RCC 7860 (cell line): ENCODE data around the gene SEC14L1.
"Not testable (repeated sequence)": the region's sequence is repeated elsewhere in the genome, so short reads cannot be mapped to it uniquely, and the experiment has no call there.

Experiments
- DNase-seq: peaks from one replicate; pipeline ENCODE4 v3.0.0-alpha.2; 2015; ENCODE audit warnings: low spot score
- FAIRE-seq: peaks from 2 replicates; lab custom pipeline; 2012; peaks lifted over from hg19 to GRCh38; lab: Jason Lieb, UNC

Gene SEC14L1

DNA sequence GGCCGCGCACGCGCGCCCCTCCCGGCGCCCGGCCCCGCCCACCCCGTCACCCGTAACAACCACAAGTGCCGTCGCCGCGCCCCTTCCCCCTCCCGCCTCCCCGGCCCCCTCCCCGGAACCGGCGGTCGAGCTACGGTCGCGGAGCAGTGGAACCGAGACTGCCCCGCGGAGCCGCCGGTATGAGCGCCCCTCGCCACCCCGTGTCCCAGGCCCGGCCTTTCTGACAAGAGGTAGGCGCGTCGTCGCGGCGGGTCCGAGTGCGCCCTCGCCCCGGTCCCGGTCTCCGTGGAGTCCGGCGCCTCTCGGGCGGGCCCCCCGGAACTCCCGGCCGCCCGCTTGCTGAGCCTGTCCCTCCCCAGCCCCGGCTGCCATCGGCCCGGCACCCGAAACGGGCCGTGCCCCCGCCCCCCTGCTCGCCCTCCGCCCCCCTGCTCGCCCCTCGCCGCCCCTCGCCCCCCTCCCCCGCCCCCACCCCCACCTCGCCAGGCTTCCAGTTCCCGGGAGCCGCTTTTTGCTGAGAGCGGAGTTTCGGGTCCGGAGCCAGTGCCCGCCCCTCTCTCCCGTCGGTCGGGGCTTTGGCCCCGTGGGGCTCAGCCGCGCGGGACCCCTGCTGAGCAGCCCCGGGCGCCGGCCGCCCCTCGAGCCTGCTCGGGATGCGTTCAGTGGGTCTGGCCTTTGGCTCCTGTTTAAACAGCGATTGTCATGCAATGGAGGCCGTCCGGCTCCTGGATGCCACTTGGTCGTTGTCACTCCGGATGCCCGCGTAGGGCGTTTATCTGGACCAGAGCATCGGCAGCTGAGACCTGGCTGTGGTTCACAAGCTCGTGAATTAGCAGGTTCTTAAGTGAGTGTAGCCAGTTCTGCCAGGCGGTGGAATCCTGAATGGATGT lies at the start of gene SEC14L1:
TSS of gene SEC14L1 (plus strand) at position 92 of the 890 bp plus-strand sequence. CDS start 2,628 bp downstream, outside the sequence.
- FAIRE-seq (no peak), DNase-seq (peak; percentile 48)

DNA sequence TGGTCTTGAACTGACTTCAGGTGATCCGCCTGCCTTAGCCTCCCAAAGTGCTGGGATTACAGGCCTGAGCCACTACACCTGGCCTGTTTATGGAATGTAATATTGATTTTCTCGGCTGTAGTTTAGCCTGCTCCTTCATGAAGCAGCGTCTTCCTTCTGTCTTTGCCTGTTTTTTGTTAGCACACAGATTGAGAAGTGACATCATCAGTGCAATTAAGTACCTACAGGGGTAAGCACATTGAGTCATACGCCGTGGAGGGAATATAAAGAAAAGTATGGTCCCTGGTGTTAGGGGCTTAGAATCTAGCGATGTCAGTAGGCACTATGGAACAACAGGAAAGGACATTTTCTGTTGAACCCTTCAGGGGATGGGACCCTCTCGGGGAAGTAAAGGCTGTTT lies 48.7 kb upstream of the SEC14L1 start:
- DNase-seq (no peak), FAIRE-seq (no peak)

DNA sequence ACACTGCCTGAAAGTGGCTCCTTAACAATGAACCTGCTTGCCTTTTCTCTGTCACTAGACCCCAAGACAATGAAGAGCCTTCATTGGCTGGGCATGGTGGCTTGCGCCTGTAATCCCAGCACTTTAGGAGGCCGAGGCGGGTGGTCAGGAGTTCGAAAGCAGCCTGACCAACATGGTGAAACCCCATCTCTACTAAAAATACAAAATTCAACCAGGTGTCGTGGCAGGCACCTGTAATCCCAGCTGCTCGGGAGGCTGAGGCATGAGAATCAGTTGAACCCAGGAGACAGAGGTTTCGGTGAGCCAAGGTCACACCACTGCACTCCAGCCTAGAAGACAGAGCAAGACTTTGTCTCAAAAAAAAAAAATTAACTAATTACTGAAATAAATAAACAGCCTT lies 45.3 kb upstream of the SEC14L1 start:
- no peak for FAIRE-seq
- DNase-seq = no peak

DNA sequence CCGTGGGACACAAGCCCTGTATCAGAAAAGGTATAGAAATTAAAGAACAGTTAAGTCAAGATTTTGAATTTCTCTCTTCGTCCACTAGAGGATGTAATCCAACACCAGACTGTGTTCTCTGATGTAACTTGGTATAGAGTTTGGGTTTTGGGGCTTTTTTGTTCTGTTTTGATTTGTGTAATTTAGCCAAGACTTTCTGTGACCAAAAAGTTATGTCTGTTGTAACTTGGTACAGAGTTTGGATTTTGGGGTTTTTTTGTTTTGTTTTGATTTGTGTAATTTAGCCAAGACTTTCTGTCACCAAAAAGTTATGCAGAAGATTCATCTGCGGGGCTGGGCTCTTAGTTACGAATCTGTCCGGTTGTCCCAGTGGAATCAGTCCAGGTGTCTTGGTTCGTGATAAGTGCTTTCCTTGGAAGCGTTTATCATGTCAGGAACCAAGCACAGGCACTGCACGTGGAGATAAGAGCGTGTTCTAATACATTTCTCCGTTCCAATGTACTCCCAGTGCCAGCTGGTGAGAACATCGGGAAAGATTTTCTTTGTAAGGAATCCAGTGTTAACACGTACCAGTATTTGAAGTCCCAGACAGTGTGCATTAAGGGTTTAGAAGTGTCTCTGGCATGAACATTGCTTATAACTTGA lies 44.1 kb upstream of the SEC14L1 start:
- FAIRE-seq = no peak
- DNase-seq = peak; percentile 29

DNA sequence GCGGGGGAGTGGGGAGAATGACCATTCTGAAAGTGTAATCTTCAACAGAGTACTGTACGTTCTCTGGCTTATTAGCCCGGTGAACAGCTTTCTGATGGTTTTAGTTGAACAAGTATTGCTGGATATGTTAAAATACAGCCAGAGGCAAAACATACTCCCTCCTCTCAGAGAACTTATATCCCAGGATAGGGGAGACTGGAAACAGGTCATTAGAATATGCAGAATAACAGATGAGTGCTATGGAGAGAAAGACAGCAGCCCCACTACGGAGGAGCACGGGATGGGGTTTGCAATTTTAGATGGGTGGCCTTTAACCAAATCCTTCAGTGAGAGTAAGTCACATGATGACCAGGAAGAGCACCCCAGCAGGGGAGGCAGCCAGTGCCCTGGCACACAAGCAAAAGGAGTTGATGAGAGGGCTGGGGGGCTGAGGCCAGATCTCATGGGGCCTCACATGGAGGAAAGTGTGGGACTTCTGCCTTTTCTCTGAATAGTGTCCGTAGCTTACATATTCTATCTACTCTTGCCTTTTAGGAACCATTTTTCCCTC lies 43.1 kb upstream of the SEC14L1 start:
- DNase-seq = no peak
- FAIRE-seq = no peak

DNA sequence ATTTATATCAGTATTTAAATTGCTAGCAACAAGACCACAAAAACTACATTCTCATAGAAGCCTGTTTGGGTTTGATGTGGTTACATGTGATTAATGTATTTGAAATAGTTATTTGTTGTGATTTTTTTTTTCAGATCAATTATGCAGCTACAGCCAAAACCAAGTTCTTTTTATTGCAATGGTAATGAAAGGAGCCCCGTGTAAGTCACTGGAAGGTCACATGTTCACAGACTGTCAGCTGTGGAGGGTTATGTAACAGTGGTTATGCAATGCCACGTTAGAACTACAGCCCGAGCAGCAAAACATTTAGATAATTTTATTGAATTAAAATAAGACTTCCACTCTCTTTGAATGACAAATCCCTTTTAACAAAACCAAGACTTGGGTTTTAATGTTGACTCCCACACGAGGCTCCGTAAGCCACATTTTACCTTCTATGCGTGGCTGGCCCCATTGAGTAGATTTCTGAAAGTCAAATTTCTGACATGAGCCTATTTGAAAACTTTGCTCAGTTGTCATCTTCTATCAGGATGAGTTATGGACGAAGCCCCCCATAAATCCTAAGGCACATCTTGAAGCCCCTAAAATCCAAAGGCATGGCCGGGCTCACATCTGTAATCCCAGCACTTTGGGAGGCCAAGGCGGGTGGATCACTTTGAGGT lies 41.8 kb upstream of the SEC14L1 start:
- DNase-seq (no peak), FAIRE-seq (no peak)

DNA sequence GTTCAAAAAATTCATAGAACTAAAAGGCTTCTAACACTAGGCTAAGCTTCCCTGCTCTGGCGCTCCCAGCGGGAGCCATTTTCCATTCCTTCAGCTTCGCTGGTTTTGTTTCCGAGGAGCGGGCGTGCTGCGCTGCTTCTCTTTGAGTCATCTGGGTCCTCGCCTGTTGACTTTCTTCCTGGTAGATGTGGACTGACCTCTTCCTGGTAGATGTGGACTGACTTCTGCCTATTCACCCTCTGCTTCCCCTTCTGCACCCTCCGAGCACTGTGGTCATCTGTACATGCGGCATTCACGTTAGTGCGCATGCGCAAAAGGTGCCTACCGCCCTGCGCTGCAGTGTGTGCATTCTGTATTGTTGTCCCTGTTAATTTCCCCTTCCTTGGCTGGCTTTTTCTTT lies 40.8 kb upstream of the SEC14L1 start:
- FAIRE-seq (no peak), DNase-seq (no peak)

DNA sequence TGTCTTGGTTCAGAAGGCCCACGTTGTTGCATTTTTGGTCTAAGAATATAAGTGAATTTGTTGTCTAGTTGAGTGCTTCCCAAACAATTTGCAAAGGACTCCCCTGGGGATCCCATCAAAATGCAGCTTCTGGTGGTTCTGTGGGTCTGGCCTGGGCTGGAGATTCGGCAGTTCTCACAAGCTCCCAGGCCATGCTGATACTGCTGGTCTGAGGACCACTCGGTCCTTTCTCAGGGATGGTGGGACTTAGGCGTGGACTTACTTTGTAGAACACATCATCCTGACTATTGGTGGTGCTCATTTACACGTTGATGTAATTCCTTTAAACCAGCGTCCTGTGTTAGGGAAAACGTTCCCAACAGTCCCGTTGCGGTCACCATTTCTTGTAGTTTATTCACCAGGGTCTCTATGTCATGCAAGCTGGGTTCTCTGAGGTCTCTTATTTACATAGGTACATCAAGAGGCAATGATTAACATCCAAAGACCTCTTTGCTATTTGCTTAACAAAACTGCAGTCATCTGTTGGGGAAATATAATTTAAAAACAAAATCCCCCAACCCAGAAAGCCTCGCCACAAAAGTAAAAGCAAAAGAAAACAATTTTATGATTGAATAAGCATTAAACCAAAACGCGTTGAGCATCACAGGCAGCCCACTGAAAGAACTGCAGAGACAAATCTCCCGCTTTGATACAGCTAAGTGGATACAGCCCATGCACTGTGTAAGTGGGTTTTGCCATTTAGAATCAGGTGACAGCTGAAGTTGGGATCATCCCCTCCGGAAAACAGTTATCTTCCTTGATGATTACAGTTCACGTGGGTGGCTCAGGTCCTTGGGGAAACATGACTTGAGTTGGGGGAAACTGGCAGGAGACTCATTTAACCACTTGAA lies 39.0 kb upstream of the SEC14L1 start:
- DNase-seq (peak; percentile 80), FAIRE-seq (peak; percentile 71)

DNA sequence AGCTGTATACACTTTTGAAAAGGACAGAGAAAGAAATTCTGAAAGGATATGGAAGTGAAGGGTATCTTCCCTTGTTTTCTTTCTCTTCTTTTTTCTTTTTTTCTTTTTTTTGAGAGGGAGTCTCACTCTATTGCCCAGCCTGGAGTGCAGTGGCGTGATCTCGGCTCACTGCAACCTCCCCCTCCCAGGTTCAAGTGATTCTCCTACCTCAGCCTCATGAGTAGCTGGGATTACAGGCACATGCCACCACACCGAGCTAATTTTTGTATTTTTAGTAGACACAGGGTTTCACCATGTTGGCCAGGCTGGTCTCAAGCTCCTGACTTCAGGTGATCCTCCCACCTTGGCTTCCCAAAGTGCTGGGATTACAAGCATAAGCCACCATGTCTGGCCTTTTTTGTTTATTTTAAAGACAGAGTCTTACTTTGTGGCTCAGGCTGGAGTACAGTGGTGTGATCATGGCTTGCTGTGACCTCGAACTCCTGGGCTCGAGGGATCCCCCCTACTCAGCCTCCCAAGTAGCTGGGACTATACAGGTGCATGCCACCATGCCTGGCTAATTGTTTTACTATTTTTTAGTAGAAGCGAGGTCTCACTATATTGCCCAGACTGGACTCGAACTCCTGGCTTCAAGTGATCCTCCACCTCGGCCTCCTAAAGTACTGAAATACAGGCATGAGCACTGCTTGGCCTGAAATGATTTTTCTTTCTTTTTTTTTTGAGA lies 38.2 kb upstream of the SEC14L1 start:
- not testable (repeated sequence) for DNase-seq, FAIRE-seq

DNA sequence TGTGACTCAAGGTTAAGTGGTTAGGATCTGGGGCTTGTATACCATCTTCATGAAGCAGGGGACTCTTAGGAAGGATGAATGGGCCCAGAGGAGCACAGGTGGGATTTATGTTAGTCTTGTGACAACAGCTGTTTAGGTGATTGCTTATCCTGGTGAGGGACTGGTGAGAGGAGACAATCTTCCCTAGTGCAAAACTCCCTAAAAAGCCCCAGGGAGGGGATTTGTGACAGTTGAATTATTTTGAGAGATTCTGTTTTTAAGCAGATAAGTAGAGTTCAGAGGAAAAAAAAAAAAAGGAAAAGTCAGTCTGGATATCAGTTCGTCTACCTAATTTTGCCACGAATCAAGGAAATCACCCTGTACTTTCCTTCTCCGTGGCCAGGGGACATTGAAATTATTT lies 35.1 kb upstream of the SEC14L1 start:
- FAIRE-seq (no peak), DNase-seq (no peak)

DNA sequence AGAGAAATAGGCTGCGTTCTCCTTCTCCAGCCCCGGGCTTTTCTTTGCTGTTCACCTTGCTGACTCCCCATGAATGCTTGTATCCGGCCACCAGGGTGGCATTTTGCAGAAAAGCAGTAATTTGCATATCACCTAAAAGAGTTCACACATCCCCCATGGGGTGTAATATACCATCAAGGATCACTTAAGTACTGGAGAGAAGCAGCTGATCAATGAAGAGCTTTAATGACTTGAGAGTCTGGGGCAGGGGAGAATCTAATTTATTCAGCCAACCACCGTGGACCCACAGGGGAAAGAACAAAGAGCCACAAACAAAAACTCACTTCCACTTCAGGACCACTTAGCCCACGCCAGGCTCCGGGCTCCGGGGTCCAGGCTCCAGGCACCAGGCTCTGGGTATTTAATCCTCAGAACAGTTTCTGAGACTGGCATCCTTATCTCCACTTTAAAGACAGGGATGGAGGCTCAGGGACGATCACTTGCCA lies 33.9 kb upstream of the SEC14L1 start:
- FAIRE-seq (no peak), DNase-seq (no peak)

DNA sequence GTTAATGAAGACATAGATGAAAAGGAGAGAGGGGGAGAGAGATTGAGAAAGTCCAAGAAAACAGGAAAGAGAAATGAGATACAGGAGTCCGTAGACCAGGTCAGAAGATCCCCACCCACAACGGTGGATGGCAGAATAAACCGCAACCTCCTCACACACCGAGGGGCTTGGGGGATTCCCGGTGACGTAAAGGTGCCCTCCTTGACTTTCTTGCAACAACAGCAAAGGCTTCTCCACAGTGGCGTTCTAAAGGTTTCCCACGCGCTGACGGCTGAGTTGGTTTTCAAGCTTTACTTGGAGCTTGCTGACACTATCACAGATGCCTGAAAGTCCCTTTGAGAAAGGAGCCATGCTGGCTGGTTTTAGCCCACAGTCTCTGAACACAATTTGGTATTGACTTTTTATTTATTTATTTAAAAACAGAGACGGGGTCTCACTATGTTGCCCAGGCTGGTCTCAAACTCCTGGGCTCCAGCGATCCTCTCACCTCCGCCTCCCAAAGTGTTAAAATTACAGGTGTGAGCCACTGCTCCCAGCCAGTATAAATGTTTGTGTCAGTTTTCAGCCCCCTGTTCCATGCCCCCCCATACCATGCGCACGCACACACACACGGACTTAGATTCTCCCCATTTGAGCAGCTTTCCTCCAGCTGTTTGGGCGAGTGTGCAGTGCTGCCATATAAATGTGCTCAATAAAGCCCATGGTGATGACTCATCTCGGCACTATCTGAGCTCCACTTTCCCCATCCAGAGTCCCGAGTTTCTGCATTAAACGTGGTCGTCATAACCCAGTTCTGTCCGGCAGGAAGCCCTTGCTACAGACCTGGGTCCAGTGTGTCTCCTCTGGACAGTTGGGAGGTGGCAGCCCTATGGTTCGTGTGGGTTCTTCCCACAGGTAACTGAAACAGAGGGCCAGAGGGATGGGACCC lies 33.0 kb upstream of the SEC14L1 start:
- no peak for DNase-seq

DNA sequence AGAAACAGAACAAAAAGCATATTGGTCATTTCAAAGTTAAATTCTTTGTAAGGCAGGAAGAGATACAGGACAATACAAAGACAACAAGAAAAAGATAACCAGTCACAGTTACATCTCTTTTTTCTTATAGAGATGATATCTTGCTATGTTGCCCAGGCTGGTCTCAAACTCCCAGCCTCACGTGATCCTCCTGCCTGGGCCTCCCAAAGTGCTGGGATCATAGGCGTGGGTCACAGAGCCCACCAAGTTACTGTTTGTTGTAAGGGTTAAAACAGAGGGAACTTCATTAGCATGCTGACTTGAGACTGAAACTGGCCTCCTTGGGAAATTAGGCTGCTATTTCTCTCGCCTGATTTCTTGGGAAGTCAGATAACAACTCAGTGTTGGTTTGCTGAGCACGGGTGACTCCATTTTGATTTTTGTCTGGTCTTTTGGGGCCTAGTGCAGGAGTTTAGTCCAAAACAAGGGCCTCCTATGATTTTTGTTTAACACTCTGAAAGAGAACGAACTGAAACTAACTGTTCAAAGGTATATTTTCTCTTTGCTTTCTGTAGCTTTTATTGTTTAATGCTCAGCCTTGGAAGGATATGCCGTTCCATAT lies 31.5 kb upstream of the SEC14L1 start:
- no peak for FAIRE-seq

More for the DNA sequence above, 33.0 kb upstream of the SEC14L1 start:
- FAIRE-seq = no peak

DNA sequence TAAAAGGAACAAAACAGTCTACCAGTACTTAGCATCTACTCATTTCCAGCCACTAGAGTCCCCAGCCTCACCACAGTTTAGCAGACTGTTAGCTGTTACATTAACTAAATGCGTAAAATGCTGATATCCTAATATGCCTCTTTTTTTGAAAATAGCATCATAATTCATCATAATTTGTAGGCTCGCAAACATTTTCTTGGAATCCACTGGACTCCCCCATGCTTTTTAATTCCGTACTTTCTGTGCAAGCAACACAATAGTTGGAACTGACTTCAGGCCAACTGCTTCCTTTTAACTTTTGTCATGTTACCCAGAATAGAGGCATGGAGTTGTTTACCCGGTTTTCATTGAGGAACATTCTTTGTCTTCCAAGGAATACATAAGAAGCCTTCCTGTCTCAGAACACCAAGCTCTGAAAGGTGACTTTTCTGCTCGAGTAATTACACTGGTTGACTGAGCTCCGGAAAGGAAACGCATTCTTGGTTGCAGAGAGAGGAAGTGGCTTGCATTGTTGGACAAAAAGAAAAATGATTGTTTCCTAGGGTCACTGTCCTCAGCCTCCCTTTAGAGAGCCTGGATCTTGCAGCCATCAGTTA lies 30.9 kb upstream of the SEC14L1 start:
- DNase-seq (peak; percentile 80), FAIRE-seq (peak; percentile 94)

More for the DNA sequence above, 31.5 kb upstream of the SEC14L1 start:
- no peak for DNase-seq

DNA sequence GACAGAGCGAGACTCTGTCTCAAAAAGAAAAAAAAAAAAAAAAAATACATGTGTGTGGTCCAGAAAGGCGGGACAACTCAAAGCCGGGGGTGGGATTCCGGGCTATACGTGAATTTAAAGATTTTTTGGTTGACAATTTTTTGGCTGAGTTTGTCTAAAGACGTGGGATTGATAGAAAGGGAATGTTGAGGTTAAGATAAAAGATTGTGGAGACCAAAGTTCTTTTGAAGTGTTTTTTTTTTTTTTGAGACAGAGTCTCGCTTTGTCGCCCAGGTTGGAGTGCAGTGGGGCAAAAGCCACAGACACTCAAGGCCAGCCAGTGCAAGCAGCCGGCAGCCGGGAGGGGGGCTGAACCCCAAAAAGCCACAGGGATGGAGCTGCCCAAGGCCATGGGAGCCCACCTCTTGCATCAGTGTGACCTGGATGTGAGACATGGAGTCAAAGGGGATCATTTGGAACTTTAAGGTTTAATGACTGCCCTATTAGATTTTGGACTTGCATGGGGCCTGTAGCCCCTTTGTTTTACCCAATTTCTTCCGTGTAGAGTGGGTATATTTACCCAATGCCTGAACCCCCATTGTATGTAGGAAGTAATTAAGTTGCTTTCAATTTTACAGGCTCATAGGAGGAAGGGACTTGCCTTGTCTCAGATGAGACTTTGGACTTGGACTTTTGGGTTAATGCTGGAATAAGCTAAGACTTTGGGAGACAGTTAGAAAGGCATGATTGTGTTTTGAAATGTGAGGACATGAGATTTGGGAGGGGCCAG lies 29.4 kb upstream of the SEC14L1 start:
- DNase-seq, FAIRE-seq: not testable (repeated sequence)

DNA sequence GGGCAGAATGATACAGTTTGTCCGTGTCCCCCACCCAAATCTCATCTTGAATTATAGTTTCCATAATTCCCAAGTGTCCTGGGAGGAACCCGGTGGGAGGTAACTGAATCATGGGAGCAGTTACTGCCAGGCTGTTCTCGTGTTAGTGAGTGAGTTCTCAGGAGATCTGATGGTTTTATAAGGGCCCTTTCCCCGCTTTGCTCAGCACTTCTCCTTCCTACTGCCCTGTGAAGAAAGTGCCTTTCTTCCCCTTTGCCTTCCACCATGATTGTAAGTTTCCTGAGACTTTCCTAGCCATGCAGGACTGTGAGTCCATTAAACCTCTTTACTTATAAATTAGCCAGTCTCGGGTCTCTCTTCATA lies 28.9 kb upstream of the SEC14L1 start:
- FAIRE-seq (no peak), DNase-seq (no peak)

DNA sequence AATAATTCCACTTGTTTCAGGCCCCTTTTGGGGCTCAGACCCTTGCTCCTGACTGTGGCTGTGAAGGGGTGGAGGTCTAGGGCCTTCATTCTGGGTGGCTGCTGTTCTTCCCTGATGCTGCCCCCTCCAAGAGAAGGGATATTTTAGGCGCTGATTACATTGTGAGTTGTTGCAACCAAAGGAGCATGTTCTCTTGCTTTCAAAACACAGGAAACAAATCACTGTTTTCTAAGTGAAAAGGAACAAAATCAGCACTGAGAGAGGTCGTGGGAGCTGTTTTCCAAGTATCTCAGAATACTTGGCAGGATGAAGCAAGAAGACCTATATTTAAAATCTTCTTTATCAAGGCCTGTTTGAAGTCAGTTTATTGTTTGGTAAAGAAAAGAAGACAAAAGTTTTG lies 25.3 kb upstream of the SEC14L1 start:
- FAIRE-seq (no peak), DNase-seq (no peak)
